Hematopoietic multipotent progenitor cell treated with erythropoietin and hydrocortisone succinate and interleukin-3 and kit ligand, for 17 days (in vitro differentiated cells): ENCODE measurements around the gene NATD1.
"Not testable (repeated sequence)": the region's sequence is repeated elsewhere in the genome, so short reads cannot be mapped to it uniquely, and the experiment has no call there.

ENCODE experiments used
- DNase-seq: peaks from one replicate; pipeline ENCODE4 v3.0.0-alpha.2; 2015; ENCODE audit warnings: low spot score

Gene NATD1

DNA sequence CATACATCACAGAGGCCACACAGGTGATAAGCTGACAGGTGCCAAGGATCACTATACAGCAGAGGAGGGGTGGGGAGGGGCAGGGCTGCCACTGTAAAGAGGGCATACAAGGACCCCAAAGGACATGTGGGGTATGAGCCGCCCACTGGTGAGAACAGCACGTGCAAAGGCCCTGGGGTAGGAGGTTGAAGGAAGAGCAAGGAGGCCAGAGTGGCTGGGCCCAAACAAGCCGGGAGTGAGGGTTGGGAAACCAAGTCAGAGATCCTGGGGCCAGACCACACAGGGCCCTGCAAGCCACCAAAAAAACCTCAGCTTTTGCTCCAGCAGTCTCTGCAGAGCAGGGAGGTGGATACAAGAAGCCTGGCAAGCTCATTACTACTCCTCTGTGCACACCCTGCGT, 6.5 kb downstream of the NATD1 start:
- no peak for DNase-seq

GRCh38 chr17:21245639-21246084, 7.5 kb downstream of the NATD1 start:
- DNase-seq = no peak

- no peak for DNase-seq
Observed at GRCh38 chr17:21243516-21244303, 9.5 kb downstream of the NATD1 start.

DNA sequence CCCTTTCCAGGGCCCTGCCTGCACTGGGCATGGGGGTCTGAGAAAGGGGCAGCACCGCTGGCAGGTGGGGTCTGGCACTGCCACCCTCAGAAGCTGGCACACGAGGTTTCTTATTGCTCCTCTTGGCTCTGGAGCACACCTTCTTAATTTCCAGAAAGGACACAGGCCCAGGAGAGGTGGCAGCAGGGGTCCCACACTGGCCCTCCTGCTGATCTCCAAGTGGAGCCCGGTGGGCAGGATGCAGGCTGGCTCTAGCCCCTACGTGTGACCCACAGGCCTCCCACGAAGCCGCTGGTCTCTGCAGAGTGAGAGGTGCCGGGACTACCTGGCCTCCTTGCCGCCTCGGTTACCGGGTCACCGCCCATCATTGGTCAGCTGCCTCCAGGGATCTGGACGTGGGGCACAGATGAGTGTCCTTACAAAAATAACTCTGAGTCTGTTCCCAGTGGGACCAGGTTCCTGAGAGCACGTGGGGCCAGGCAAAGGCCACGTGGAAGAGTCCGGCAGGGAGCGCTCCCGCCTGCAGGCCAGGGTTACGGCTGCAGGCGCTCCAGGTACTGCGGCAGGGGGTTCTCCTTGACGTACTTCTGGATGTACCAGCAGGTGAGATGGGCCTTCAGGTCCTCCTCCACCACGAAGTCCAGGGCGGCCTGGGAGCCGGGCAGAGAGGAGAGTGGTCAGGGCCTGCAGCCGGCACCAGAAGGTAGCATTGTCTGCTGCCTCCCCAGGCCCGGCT, 10.3 kb downstream of the NATD1 start:
- DNase-seq = no peak

GRCh38 chr17:21242026-21242697, 11.0 kb downstream of the NATD1 start:
- DNase-seq = no peak

GRCh38 chr17:21241564-21241963, 11.6 kb downstream of the NATD1 start:
- DNase-seq = no peak

DNA sequence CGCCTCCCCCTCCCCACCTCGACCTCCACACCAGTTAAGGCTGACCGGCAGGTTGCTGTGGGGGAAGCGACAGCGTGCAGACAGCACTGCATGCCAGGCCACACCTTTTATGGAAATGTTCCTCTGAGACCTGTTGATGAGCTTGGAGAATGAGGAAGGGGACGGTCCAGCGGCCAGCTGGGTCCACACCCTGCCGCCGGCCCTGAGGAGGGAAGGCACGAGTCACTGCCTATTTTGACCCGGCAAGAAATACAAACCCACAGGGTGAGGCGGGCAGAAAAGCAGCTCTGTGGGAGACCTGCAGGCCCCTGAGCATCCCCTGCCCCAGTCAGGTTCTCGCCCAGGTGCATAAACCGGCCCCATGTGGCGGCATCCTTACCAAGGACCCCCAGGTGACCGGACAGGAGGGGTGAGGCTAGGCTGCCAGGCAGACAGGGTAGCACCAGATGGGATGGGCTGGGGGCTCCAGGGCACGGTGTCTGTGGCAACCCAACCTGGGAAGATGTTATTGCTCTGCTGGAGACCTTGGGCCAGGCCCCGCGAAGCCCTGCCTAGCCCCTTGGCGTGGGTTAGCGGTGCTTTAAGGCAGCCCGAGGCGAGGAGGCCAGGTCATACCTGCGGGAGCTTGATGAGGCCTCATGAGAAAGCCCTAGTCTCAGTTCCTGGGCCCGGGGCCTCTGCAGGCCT, 12.7 kb downstream of the NATD1 start:
- DNase-seq = no peak

GRCh38 chr17:21239680-21240368, 13.4 kb downstream of the NATD1 start:
- peak; percentile 76 for DNase-seq

DNA sequence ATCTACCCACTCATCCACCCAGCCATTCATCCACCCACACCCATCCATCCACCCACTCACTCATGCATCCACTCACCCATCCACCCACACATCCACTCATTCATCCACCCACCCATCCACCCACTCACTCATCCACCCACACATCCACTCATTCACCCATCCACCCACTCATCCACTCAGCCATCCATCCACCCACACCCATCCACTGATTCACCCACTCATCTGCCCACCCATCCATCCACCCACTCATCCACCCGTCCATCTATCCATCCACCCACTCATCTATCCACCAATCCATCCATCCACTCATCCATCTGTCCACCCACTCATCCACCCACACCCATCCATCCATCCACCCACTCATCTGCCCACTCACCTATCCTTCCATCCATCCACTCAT, 17.3 kb downstream of the NATD1 start:
- DNase-seq = no peak

- no peak for DNase-seq
Observed at GRCh38 chr17:21233581-21234347, 19.4 kb downstream of the NATD1 start.

DNA sequence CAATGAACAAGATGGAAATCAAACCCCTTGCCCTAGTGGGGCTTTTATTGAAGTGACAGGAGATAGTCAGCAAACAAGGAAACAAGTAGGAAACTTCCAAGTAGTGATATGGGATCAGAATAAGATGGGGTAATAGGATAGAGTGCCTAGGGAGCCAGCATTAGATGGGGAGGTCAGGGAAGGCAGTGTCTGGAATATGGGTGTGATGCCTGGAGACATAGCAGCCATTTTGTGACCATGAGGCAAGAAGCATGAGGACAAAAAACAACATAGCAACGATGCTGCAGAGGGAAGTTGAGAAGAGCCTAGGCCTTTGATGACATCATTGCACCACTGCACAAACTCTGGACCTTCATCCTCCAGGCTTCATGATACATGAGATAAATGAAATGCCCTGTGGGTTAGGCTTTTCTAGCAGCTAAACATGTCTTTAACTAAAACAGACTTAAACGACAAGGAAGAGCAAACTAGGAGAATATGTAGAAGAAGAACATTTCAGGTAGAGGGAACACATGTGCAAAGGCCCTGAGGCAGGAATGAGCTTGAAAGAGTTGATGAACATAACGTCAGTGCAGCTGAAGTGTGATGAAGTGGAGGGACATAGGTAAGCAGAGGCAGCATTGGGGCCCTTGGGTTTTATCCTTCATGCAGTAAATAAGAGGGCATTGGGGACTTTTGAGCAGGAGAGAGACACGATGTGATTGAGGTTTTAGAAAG, 21.0 kb downstream of the NATD1 start:
- no peak for DNase-seq

GRCh38 chr17:21231533-21231932, 21.7 kb downstream of the NATD1 start:
- no peak for DNase-seq

DNA sequence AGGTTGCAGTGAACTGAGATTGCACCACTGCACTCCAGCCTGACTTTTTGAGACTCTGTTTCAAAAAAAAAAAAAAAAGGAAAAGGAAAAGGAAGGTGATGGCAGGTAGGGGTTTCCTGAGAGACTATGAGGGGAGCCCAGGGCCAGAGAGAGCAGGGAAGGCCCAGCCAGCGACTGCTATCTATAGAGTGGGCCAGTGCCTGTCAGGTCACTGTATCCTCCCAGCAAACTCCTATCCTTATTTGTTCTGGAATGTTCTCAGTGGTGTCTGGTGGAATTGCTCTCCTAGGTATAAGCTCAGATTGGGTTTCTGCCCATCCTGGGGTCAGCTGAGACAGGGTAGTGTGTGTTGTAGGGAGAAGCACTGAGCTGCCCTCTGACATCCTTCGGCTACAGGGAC, 24.4 kb downstream of the NATD1 start:
- DNase-seq = no peak

DNA sequence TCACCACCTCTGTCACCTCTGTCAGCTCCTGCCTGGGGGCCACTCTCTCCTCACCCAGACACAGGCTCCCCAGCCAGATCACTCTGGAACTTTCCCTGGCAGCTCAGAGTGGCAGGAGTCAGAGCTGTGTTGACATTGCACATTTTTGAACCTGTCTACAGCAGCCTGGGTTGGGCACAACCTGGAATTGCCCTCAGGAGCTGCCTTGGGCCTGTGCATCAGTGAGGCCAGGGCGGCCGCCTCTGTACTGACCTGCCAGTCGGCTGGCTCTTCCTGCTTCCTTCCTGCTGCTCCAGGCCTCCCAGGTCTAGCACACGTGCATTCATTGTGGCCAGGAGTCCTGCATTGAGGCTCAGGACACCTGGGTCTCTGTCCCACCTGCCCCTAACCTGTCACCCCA, 25.1 kb downstream of the NATD1 start:
- DNase-seq = no peak

DNA sequence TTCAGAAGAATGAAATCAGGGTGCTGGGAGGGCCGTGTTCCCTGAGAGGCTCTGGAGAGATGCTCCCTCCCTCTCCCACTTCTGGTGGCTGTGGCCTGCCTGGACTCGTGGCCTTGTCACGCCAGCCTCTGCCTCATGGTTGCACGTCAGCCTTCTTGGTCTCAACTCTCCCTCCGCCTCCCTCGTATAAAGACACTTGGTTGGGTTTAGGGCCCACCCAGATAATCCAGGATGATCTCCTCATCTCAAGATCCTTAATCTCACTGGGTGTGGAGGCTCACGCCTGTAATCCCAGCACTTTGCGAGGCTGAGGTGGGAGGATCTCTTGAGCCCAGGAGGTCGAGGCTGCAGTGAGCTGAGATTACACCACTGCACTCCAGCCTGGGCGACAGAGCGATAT, 25.9 kb downstream of the NATD1 start:
- DNase-seq = not testable (repeated sequence)

DNA sequence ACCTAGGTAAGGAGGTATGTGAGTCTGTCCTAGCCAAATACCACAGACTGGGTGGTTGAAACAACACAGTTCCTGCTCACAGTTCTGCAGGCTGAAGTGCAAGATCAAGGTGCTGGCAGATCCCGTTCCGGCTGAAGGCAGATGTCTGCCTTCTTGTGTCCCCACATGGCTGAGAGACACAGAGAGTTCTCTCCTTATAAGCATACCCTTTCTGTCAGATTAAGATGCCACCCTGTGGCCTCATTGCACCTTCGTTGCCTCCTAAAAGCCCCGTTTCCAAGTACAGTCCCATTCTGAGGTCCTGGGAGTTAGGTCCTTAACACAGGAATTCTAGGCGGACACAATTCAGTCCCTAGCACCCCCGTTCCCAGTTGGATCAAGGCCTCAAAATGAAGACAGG, 30.1 kb downstream of the NATD1 start:
- no peak for DNase-seq

GRCh38 chr17:21218831-21219380, 34.3 kb downstream of the NATD1 start:
- peak; percentile 26 for DNase-seq

GRCh38 chr17:21218101-21218500, 35.1 kb downstream of the NATD1 start:
- DNase-seq = peak; percentile 51

DNA sequence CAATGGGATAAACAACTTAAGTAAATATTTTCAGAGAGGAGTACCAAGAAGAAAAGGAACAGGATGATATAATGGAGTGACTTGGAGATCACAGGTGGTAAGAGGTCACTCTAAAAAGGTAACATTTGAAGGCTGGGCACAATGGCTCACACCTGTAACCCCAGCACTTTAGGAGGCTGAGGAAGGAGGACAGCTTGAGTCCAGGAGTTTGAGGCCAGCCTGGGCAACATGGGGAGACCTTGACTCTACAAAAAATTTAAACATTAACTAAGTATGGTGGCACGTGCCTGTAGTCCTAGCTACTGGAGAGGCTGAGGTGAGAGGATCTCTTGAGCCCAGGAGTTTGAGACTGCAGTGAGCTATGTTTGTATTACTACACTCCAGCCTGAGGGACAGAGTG, 35.9 kb downstream of the NATD1 start:
- no peak for DNase-seq

DNA sequence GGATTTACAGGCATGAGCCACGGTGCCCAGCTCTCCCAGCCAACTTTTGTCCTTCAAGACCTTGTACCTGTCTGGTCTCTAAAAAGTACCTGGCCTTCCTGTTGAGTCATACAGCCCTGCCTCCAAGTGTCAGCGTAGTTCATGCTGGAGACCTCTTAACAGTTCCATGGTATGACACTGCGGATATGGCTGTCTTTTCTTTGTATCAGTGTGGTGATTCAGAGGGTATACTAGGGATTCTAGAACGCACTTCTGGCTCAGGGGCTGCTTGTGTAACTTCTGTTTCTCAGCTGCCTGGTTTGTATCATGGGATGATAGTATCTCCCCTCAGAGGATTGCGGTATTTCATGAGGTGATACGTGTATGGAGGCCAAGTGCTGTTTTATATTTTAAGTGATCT, 37.3 kb downstream of the NATD1 start:
- peak; percentile 25 for DNase-seq
